ENCODE measurements around the gene MMAB. TPM values are rescaled to one million over a fixed set of nuclear protein-coding genes. Genes with fewer than 3 reads are reported as not detected.
"Not testable (repeated sequence)": the region's sequence is repeated elsewhere in the genome, so short reads cannot be mapped to it uniquely, and the experiment has no call there.

The MMAB gene
- total RNA-seq, 4 donors from 2014 or later: 27.3 to 80.4 (median 30.9) TPM

DNA sequence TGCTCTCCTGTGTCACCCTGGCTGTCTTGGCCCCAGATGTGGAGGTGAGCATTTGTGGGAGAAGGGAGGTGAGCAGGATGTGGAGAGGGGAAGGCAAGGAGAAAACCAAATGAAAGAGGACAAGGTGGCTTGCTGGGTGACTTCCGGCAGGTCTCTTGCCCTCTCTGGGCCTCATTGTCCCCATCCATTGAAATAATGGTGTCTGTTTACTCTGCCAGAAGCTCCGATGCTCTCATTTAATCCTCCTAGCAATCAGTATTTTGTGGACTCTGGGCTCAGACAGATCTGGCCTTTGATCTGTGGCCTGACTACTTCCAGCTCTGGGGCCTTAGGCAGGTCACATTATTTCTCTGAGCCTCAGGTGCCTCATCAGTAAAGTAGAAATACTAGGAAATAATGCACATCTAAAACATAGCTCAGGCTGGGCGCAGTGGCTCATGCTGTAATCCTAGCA lies 30.9 kb upstream of the MMAB start:
- Histone ChIP-seq H3K27ac (no peak overlapping the region), H3K4me3 (no peak overlapping the region), H3K36me3 (no peaks in the 10 kb centered on the region), H3K4me1 (peaks cover 0 to 9% (median 0%) of the 10 kb centered on the region in 4 donors), H3K9me3 (no peaks in the 10 kb centered on the region), H3K27me3 (peaks cover 0 to 9% of the 10 kb centered on the region in 2 donors)
- TF ChIP-seq EP300 (IDR thresholded peaks at IDR 0.05) (no peak), POLR2A (IDR thresholded peaks at IDR 0.05) (no peak)
- TF ChIP-seq, protein P1, sequence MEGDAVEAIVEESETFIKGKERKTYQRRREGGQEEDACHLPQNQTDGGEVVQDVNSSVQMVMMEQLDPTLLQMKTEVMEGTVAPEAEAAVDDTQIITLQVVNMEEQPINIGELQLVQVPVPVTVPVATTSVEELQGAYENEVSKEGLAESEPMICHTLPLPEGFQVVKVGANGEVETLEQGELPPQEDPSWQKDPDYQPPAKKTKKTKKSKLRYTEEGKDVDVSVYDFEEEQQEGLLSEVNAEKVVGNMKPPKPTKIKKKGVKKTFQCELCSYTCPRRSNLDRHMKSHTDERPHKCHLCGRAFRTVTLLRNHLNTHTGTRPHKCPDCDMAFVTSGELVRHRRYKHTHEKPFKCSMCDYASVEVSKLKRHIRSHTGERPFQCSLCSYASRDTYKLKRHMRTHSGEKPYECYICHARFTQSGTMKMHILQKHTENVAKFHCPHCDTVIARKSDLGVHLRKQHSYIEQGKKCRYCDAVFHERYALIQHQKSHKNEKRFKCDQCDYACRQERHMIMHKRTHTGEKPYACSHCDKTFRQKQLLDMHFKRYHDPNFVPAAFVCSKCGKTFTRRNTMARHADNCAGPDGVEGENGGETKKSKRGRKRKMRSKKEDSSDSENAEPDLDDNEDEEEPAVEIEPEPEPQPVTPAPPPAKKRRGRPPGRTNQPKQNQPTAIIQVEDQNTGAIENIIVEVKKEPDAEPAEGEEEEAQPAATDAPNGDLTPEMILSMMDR (IDR thresholded peaks at IDR 0.05): no peak
- 88 to 90% methylated on average over 3 of the region's 3 CpGs for WGBS, 2 donors
- DNase-seq (ENCODE audit: low spot score in 2 of 2): no peak

DNA sequence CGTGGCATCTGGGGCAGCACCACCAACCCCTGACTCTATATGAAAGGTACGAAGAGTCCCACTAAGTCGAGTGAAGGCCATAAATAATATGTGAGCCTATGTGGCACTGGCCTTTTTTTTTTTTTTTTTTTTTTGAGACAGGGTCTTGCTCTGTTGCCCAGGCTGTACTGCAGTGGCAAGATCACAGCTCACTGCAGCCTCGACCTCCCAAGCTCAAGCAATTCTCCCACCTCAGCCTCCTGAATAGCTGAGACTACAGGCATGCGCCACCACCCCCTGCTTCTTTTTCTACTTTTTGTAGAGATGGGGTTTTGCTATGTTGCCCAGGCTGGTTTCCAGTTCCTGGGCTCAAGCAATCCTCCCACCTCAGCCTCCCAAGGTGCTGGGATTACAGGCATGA lies 28.8 kb upstream of the MMAB start:
- not testable (repeated sequence) for H3K27ac ChIP-seq; H3K36me3 ChIP-seq; DNase-seq (ENCODE audit: low spot score in 2 of 2); H3K27me3 ChIP-seq; H3K4me3 ChIP-seq; H3K9me3 ChIP-seq
- WGBS, 2 donors: 81 to 86% methylated on average over 5 of the region's 5 CpGs
- H3K4me1 ChIP-seq: peaks cover 0 to 23% (median 7%) of the 10 kb centered on the region in 4 donors

DNA sequence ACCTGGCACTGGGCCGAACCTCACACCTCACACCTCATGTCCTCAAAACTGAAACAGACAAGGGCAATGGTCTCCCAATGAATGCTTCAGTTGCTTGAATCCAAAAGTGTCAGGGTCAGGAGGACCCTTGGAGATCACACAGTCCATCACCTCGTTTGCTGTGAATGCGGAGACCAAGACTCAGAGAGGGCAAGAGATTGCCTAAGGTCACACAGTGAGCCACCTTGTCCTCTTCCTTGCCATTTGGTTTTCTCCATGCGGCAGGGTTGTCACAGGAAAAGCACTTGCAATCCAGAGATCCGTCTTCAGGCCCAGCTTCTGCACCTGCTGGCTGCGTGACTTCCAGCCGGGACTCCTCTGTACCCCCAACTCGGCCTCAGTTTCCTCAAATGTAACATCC lies 28.3 kb upstream of the MMAB start:
- TF ChIP-seq POLR2A (IDR thresholded peaks at IDR 0.05) (no peak), EP300 (IDR thresholded peaks at IDR 0.05) (no peak)
- TF ChIP-seq, protein P1 (IDR thresholded peaks at IDR 0.05): no peak
- Histone ChIP-seq H3K27me3 (peaks cover 0 to 5% of the 10 kb centered on the region in 2 donors), H3K4me3 (no peak overlapping the region), H3K9me3 (no peaks in the 10 kb centered on the region), H3K4me1 (peaks cover 0 to 19% (median 7%) of the 10 kb centered on the region in 4 donors), H3K27ac (no peak overlapping the region), H3K36me3 (peaks cover 0 to 8% (median 0%) of the 10 kb centered on the region in 3 donors)
- WGBS, 2 donors: 88 to 91% methylated on average over 8 of the region's 8 CpGs
- no peak for DNase-seq (ENCODE audit: low spot score in 2 of 2)

DNA sequence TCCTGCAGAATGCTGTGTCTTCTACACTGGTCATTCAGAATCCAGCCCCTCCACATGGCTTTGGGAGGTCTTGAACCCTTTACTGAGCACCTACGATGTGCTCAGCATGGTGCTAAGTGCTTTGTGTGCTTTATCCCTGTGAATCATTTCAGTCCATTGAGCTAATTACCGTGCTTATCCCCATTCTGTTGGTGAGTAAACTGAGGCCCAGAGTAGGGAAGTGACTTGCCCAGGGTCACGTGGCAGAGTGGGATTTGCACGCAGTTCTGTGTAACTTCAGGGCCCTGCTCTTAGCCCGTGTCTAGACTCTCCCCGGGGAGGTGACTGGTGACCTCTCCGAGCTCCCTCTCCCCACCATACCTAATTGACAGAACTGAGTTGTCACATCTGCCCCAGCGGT lies 27.7 kb upstream of the MMAB start:
- WGBS, 2 donors: 83 to 94% methylated on average over 8 of the region's 8 CpGs
- Histone ChIP-seq H3K27me3 (no peaks in the 10 kb centered on the region), H3K4me3 (no peak overlapping the region), H3K4me1 (peaks cover 0 to 13% (median 7%) of the 10 kb centered on the region in 4 donors), H3K36me3 (peaks cover 0 to 14% (median 0%) of the 10 kb centered on the region in 3 donors), H3K9me3 (no peaks in the 10 kb centered on the region), H3K27ac (no peak overlapping the region)
- TF ChIP-seq, protein P1 (IDR thresholded peaks at IDR 0.05): no peak
- TF ChIP-seq EP300 (IDR thresholded peaks at IDR 0.05) (no peak), POLR2A (IDR thresholded peaks at IDR 0.05) (no peak)
- DNase-seq (ENCODE audit: low spot score in 2 of 2): no peak

DNA sequence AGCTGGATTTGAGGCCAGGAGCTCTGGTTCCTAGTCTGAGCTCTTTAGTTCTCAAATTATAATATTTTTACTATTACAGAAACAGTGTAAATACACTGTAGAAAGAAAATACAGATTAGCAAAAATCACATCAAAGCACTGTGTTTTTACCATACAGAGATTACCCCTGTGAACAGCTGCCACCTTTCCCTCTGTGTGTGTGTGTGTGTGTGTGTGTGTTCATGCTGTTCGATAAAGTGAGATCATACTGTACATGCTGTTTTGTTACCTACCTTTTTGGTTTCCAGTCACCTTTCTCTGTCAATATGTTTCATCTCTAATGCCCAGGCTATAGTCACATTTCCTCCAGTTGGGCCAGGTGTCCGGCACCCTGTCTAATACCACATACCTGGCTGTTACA lies 27.2 kb upstream of the MMAB start:
- Histone ChIP-seq H3K4me3 (no peak overlapping the region), H3K27me3 (no peaks in the 10 kb centered on the region), H3K4me1 (peaks cover 0 to 13% (median 7%) of the 10 kb centered on the region in 4 donors), H3K36me3 (peaks cover 0 to 19% (median 0%) of the 10 kb centered on the region in 3 donors), H3K9me3 (no peaks in the 10 kb centered on the region), H3K27ac (no peak overlapping the region)
- WGBS, 2 donors: 89 to 93% methylated on average over 2 of the region's 2 CpGs
- no peak for TF ChIP-seq EP300 (IDR thresholded peaks at IDR 0.05)
- TF ChIP-seq POLR2A (IDR thresholded peaks at IDR 0.05): no peak
- TF ChIP-seq, protein P1 (IDR thresholded peaks at IDR 0.05): no peak
- no peak for DNase-seq (ENCODE audit: low spot score in 2 of 2)

DNA sequence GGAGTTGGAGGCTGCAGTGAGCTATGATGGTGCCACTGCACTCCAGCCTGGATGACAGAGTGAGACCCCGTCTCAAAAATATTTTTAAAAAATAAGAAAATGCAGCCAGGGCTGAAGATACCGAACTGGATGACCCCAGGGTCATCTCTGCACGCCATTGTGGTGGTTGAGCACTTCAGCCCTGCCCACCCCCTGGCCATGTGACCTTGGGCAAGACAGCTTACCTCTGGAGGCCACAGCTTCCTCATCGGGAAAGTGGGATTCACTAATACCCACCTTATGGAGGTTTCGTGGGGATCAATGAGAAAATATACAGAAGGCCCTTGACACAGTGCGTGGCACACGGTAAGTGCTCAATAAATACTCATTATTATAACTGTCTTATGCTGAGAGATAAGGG lies 25.8 kb upstream of the MMAB start:
- H3K27me3 ChIP-seq: no peaks in the 10 kb centered on the region
- peaks cover 0 to 13% (median 7%) of the 10 kb centered on the region in 4 donors for H3K4me1 ChIP-seq
- TF ChIP-seq, protein P1 (IDR thresholded peaks at IDR 0.05): no peak
- TF ChIP-seq POLR2A (IDR thresholded peaks at IDR 0.05): no peak
- TF ChIP-seq EP300 (IDR thresholded peaks at IDR 0.05): no peak
- no peaks in the 10 kb centered on the region for H3K9me3 ChIP-seq
- no peak for DNase-seq (ENCODE audit: low spot score in 2 of 2)
- H3K4me3 ChIP-seq: no peak overlapping the region
- no peak overlapping the region for H3K27ac ChIP-seq
- H3K36me3 ChIP-seq: peaks cover 0 to 33% (median 0%) of the 10 kb centered on the region in 3 donors
- 73 to 78% methylated on average over 7 of the region's 7 CpGs for WGBS, 2 donors

Measured in tibial nerve (tissue), 4 donors.